A549 (cell line): ENCODE data around the gene METTL24. TPM values are rescaled to one million over a fixed set of nuclear protein-coding genes. Genes with fewer than 3 reads are reported as not detected.

Experiments
- ATAC-seq, 2 experiments: fragments of 200-7000 bp in 1 of 2; fragments of >200 bp in 1 of 2; cut with Nextera tagmentation in 1 of 2; cut with Tn5 transposase in 1 of 2; 3 replicates each; pipeline versions ENCODE4 v1.8.0 to v1.9.1; 2018 to 2020; ENCODE audit warnings: mild to moderate bottlenecking in 1 of 2, moderate library complexity in 1 of 2
- CTCF ChIA-PET: fragments of 300-600 bp; sonication (Branson Sonifier 250); formaldehyde crosslinking; extraction: SDS; loops from one replicate; lab custom pipeline; 2021; ENCODE audit warnings: antibody characterized with exemption, inconsistent platforms; lab: Yijun Ruan, JAX
- POLR2A ChIA-PET: fragments of 350-600 bp; formaldehyde crosslinking; extraction: SDS; loops from one replicate; lab custom pipeline; 2021; ENCODE audit warnings: antibody characterized with exemption, inconsistent platforms; lab: Yijun Ruan, JAX
- DNase-seq, 2 experiments: peaks; one replicate each; pipeline versions ENCODE4 v3.0.0 to v3.0.0-alpha.2; 2011 to 2016; ENCODE audit warnings: low read depth in 1 of 2, low spot score in 1 of 2
- FAIRE-seq: peaks from 2 replicates; lab custom pipeline; 2011; peaks lifted over from hg19 to GRCh38; lab: Jason Lieb, UNC
- H3K27ac ChIP-seq, 2 experiments: fragments of >200 bp; sonication (Bioruptor Twin); formaldehyde crosslinking; 3 replicates each; pipeline ENCODE4 v1.5.1; 2016 to 2017
- H3K4me1 ChIP-seq: fragments of >200 bp; sonication (Bioruptor Twin); formaldehyde crosslinking; 3 replicates; pipeline ENCODE4 v1.6.1; 2016
- H3K4me2 ChIP-seq: fragments of >200 bp; sonication (Bioruptor Twin); formaldehyde crosslinking; 3 replicates; pipeline ENCODE4 v1.6.1; 2016
- H3K4me3 ChIP-seq: fragments of >200 bp; sonication (Bioruptor Twin); formaldehyde crosslinking; 3 replicates; pipeline ENCODE4 v1.5.1; 2016
- H3K9me3 ChIP-seq: fragments of >200 bp; sonication (Bioruptor Twin); formaldehyde crosslinking; 3 replicates; pipeline ENCODE4 v1.6.1; 2016
- BCL3 ChIP-seq: fragments of >200 bp; sonication (Bioruptor Twin); formaldehyde crosslinking; IDR thresholded peaks from 3 replicates; pipeline ENCODE4 v1.6.1; 2016
- CBX2 ChIP-seq: fragments of 200-600 bp; sonication (generic); IDR thresholded peaks from 2 replicates; pipeline ENCODE4 v1.6.1; 2016; ENCODE audit warnings: low read depth, mild to moderate bottlenecking, borderline replicate concordance
- CEBPB ChIP-seq, 2 experiments: fragments of >200 bp in 1 of 2; sonication (Bioruptor Twin) in 1 of 2; formaldehyde crosslinking in 1 of 2; IDR thresholded peaks; 2 replicates each; pipeline ENCODE4 v1.6.1; 2012 to 2016
- CHD2 ChIP-seq: fragments of 150-350 bp; IDR thresholded peaks from 2 replicates; pipeline ENCODE4 v1.6.1; 2014; ENCODE audit warnings: low read length; ENCODE audit not compliant: partially characterized antibody
- EHF ChIP-seq: fragments of 250-450 bp; sonication (Bioruptor Pico); IDR thresholded peaks from 2 replicates; pipeline ENCODE4 v1.5.0; 2020; ENCODE audit warnings: mild to moderate bottlenecking
- EHMT2 ChIP-seq: fragments of 200-600 bp; sonication (generic); IDR thresholded peaks from 2 replicates; pipeline ENCODE4 v1.6.1; 2016; ENCODE audit warnings: antibody characterized with exemption, low read depth, mild to moderate bottlenecking, moderate library complexity
- EP300 ChIP-seq, 2 experiments: fragments of >200 bp; sonication (Bioruptor Twin); formaldehyde crosslinking; IDR thresholded peaks; 2 replicates in 1 of 2; 3 replicates in 1 of 2; pipeline ENCODE4 v1.6.1; 2016 to 2017
- FOSB ChIP-seq: fragments of 250-450 bp; sonication (Bioruptor Pico); IDR thresholded peaks from 2 replicates; pipeline ENCODE4 v1.5.0; 2020; ENCODE audit warnings: mild to moderate bottlenecking, moderate library complexity
- GATA3 ChIP-seq: IDR thresholded peaks from 2 replicates; pipeline ENCODE4 v1.6.1; 2012; ENCODE audit warnings: borderline replicate concordance
- HEYL ChIP-seq: fragments of 250-450 bp; sonication (Bioruptor Pico); IDR thresholded peaks from 2 replicates; pipeline ENCODE4 v1.8.0; 2021; ENCODE audit warnings: mild to moderate bottlenecking, moderate library complexity
- HMGXB4 ChIP-seq: fragments of 250-450 bp; sonication (Bioruptor Pico); IDR thresholded peaks from 2 replicates; pipeline ENCODE4 v1.5.0; 2021; ENCODE audit warnings: mild to moderate bottlenecking, moderate library complexity, borderline replicate concordance
- HOXA7 ChIP-seq: fragments of 250-450 bp; sonication (Bioruptor Pico); IDR thresholded peaks from 2 replicates; pipeline ENCODE4 v1.5.0; 2020; ENCODE audit warnings: mild to moderate bottlenecking, moderate library complexity
- MAFK ChIP-seq: fragments of 450-650 bp; IDR thresholded peaks from 2 replicates; pipeline ENCODE4 v1.6.1; 2014; ENCODE audit not compliant: partially characterized antibody
- NFE2L2 ChIP-seq: fragments of 150-350 bp; conservative IDR thresholded peaks from 2 replicates; pipeline ENCODE4 v1.6.1; 2014; ENCODE audit warnings: low read length
- PBX3 ChIP-seq: IDR thresholded peaks from 2 replicates; pipeline ENCODE4 v1.6.1; 2012
- PHF8 ChIP-seq: fragments of 200-600 bp; sonication (generic); IDR thresholded peaks from 2 replicates; pipeline ENCODE4 v1.6.1; 2016; ENCODE audit warnings: low read depth, mild to moderate bottlenecking, antibody characterized with exemption, moderate library complexity, borderline replicate concordance
- POLR2AphosphoS2 ChIP-seq: conservative IDR thresholded peaks from 2 replicates; pipeline ENCODE4 v1.6.1; 2012; ENCODE audit warnings: low read length, improper control_type of control experiment, inconsistent platforms
- RARB ChIP-seq: fragments of 250-450 bp; sonication (Bioruptor Pico); IDR thresholded peaks from 2 replicates; pipeline ENCODE4 v1.8.0; 2021; ENCODE audit warnings: mild to moderate bottlenecking, moderate library complexity
- RCOR1 ChIP-seq: fragments of 150-350 bp; IDR thresholded peaks from 2 replicates; pipeline ENCODE4 v1.6.1; 2014; ENCODE audit warnings: antibody characterized with exemption, low read length, low read depth
- RFX5 ChIP-seq: fragments of 450-650 bp; IDR thresholded peaks from 2 replicates; pipeline ENCODE4 v1.7.1; 2014; ENCODE audit warnings: antibody characterized with exemption, mild to moderate bottlenecking, moderate library complexity
- SMC3 ChIP-seq: fragments of >200 bp; sonication (Bioruptor Twin); formaldehyde crosslinking; IDR thresholded peaks from 3 replicates; pipeline ENCODE4 v1.6.1; 2018; ENCODE audit warnings: inconsistent platforms
- ZC3H11A ChIP-seq: fragments of 450-650 bp; IDR thresholded peaks from 2 replicates; pipeline ENCODE4 v1.6.1; 2014; ENCODE audit warnings: antibody characterized with exemption, mild to moderate bottlenecking
- ZSCAN20 ChIP-seq: fragments of 250-450 bp; sonication (Bioruptor Pico); IDR thresholded peaks from 2 replicates; pipeline ENCODE4 v1.8.0; 2022; ENCODE audit warnings: mild to moderate bottlenecking, moderate library complexity
- WGBS: methylation state at CpG from one replicate; pipeline ENCODE4 v1.1.6; 2017; ENCODE audit errors: missing lambda C conversion rate; 5-methylcytosine and 5-hydroxymethylcytosine counted together
- polyA plus RNA-seq, 4 experiments: library from polyadenylated mRNA; depleted of rRNA in 3 of 4; stranded (reverse); fragments of >200 nt; fragmentation: RNase III in 1 of 4; extraction: RNeasy Plus Mini Kit Qiagen cat#74134 plus additional on column Dnase treatment in 1 of 4; gene quantifications; 2 replicates in 3 of 4; 3 replicates in 1 of 4; pipeline ENCODE4 v1.2.3, GENCODE V29; 2011 to 2017
- TF ChIP-seq, protein P1 (sequence below): fragments of 450-650 bp; IDR thresholded peaks from 2 replicates; pipeline ENCODE4 v1.6.1; 2014; ENCODE audit warnings: antibody characterized with exemption
- TF ChIP-seq, protein P2 (sequence below): fragments of 200-600 bp; sonication (generic); IDR thresholded peaks from 2 replicates; pipeline ENCODE4 v1.6.1; 2016; ENCODE audit warnings: antibody characterized with exemption, mild to moderate bottlenecking, moderate library complexity

Gene METTL24
- polyA plus RNA-seq, 2 of the 4 experiments (the other 2 are of a cell fraction): not detected

- no peak for TF ChIP-seq PBX3
- no peak for TF ChIP-seq HMGXB4
- no peak for TF ChIP-seq EHF
- no peak for TF ChIP-seq CBX2
- TF ChIP-seq RFX5: no peak
Measured at GRCh38 chr6:110329348-110329713, 28.8 kb downstream of the METTL24 start (continued).

DNA sequence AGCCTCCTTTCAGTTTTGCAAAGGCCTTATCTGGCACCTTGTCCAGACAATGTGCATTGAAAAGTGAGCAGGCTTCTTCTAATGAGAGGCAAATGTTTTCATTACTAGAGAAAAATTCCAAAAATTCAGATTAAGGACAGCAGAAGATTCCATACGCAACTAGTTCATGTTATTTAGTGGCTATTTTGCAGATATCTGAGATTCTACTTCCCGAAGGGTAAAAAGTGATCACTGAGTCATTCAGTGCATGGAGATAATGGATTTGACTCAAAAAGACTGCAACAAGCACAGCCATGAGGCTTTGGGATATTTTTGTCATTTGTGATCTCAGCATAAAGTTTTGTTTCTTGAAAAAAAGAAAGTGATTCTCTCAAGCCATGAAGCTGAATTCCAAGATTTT is 29.9 kb downstream of the METTL24 start:
- H3K4me1 ChIP-seq: 0 out of 3 replicates have a peak, but pooled peaks cover 6% of the 10 kb centered on the region
- FAIRE-seq: no peak
- no peaks in the 10 kb centered on the region for H3K9me3 ChIP-seq
- 70% methylated on average over 2 of the region's 2 CpGs for WGBS
- DNase-seq: no peak
- no peak for TF ChIP-seq BCL3
- TF ChIP-seq EHMT2: no peak
- TF ChIP-seq GATA3: no peak
- TF ChIP-seq RCOR1: no peak
- no peak for TF ChIP-seq CHD2
- no peak for TF ChIP-seq ZC3H11A
- no peak for TF ChIP-seq HEYL
- no peak for TF ChIP-seq CEBPB (IDR thresholded peaks at IDR 0.05)
- TF ChIP-seq FOSB (CRISPR knock-in tag): no peak
- TF ChIP-seq POLR2AphosphoS2: no peak
- TF ChIP-seq PBX3: no peak
- TF ChIP-seq, protein P1, sequence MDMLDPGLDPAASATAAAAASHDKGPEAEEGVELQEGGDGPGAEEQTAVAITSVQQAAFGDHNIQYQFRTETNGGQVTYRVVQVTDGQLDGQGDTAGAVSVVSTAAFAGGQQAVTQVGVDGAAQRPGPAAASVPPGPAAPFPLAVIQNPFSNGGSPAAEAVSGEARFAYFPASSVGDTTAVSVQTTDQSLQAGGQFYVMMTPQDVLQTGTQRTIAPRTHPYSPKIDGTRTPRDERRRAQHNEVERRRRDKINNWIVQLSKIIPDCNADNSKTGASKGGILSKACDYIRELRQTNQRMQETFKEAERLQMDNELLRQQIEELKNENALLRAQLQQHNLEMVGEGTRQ: no peak
- POLR2A ChIA-PET: interaction anchor here (0.7 kb wide), 1 partner anchor 19 kb away, joined by 9 read pairs; no protein-coding TSS in a partner anchor
- no peak overlapping the region for H3K27ac ChIP-seq
- no peak for ATAC-seq
- H3K4me2 ChIP-seq: no peak overlapping the region
- CTCF ChIA-PET: interaction anchor here (1.7 kb wide), 1 partner anchor 13 kb away, joined by 5 read pairs; no protein-coding TSS in a partner anchor
- no peak overlapping the region for H3K4me3 ChIP-seq

DNA sequence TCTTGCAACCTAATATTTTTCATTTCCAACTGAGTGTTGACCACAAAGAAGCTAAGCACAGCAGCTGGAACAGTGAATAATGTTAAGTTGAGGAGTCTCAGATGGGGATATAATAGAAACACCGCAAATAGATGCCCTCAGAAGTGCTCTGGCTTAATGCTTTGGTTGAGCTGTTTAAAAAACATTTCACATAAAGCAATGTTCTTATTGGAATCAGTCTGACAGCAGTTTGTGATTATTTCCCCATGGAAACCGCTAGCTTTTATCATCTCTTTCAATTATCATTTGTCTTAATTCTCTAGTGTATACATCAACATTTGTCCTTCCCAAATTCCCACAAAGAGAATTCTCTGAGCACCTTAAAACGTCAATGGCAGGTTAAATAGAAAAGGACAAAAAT is 30.8 kb downstream of the METTL24 start:
- WGBS: 66% methylated on average over 3 of the region's 3 CpGs
- Histone ChIP-seq H3K4me2 (no peak overlapping the region), H3K27ac (no peak overlapping the region), H3K4me1 (0 out of 3 replicates have a peak, but pooled peaks cover 6% of the 10 kb centered on the region), H3K4me3 (no peak overlapping the region), H3K9me3 (no peaks in the 10 kb centered on the region)
- DNase-seq: no peak
- POLR2A ChIA-PET: no interaction called here
- no peak for FAIRE-seq
- ATAC-seq: no peak
- CTCF ChIA-PET: interaction anchor here (1.7 kb wide), 1 partner anchor 14 kb away, joined by 5 read pairs; no protein-coding TSS in a partner anchor
- no peak for TF ChIP-seq RARB
- no peak for TF ChIP-seq NFE2L2
- TF ChIP-seq SMC3: no peak
- no peak for TF ChIP-seq MAFK
- no peak for TF ChIP-seq ZSCAN20 (CRISPR knock-in tag)
- TF ChIP-seq HMGXB4: no peak
- TF ChIP-seq, protein P2, sequence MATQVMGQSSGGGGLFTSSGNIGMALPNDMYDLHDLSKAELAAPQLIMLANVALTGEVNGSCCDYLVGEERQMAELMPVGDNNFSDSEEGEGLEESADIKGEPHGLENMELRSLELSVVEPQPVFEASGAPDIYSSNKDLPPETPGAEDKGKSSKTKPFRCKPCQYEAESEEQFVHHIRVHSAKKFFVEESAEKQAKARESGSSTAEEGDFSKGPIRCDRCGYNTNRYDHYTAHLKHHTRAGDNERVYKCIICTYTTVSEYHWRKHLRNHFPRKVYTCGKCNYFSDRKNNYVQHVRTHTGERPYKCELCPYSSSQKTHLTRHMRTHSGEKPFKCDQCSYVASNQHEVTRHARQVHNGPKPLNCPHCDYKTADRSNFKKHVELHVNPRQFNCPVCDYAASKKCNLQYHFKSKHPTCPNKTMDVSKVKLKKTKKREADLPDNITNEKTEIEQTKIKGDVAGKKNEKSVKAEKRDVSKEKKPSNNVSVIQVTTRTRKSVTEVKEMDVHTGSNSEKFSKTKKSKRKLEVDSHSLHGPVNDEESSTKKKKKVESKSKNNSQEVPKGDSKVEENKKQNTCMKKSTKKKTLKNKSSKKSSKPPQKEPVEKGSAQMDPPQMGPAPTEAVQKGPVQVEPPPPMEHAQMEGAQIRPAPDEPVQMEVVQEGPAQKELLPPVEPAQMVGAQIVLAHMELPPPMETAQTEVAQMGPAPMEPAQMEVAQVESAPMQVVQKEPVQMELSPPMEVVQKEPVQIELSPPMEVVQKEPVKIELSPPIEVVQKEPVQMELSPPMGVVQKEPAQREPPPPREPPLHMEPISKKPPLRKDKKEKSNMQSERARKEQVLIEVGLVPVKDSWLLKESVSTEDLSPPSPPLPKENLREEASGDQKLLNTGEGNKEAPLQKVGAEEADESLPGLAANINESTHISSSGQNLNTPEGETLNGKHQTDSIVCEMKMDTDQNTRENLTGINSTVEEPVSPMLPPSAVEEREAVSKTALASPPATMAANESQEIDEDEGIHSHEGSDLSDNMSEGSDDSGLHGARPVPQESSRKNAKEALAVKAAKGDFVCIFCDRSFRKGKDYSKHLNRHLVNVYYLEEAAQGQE: no peak
- TF ChIP-seq EP300 (IDR thresholded peaks at IDR 0.05): no peak
- TF ChIP-seq HOXA7 (CRISPR knock-in tag): no peak
- no peak for TF ChIP-seq PHF8
